OCI-LY7 (cell line): ENCODE results near the gene CEP78.

Experiments used
- EZH2phosphoT487 ChIP-seq: fragments of 200-600 bp; sonication (generic); IDR thresholded peaks from 2 replicates; pipeline ENCODE4 v1.6.1; 2018; ENCODE audit warnings: low read depth, borderline replicate concordance, mild to moderate bottlenecking, mixed run types, antibody characterized with exemption, low read length, moderate library complexity, mixed read lengths
- TF ChIP-seq, protein P1 (sequence below): fragments of 200-600 bp; sonication (generic); conservative IDR thresholded peaks from 2 replicates; pipeline ENCODE4 v1.5.1; 2014; ENCODE audit warnings: mild to moderate bottlenecking, antibody characterized with exemption, low read length, moderate library complexity, mixed read lengths

GRCh38 chr9:78252616-78253015 is 16.7 kb downstream of the CEP78 start:
- TF ChIP-seq, protein P1, sequence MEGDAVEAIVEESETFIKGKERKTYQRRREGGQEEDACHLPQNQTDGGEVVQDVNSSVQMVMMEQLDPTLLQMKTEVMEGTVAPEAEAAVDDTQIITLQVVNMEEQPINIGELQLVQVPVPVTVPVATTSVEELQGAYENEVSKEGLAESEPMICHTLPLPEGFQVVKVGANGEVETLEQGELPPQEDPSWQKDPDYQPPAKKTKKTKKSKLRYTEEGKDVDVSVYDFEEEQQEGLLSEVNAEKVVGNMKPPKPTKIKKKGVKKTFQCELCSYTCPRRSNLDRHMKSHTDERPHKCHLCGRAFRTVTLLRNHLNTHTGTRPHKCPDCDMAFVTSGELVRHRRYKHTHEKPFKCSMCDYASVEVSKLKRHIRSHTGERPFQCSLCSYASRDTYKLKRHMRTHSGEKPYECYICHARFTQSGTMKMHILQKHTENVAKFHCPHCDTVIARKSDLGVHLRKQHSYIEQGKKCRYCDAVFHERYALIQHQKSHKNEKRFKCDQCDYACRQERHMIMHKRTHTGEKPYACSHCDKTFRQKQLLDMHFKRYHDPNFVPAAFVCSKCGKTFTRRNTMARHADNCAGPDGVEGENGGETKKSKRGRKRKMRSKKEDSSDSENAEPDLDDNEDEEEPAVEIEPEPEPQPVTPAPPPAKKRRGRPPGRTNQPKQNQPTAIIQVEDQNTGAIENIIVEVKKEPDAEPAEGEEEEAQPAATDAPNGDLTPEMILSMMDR: no peak
- TF ChIP-seq EZH2phosphoT487: no peak
